Ishikawa (cell line): ENCODE data around the gene KIF17.

ENCODE experiments used
- CEBPB ChIP-seq: IDR thresholded peaks from 2 replicates; pipeline ENCODE4 v1.6.1; 2012
- CREB1 ChIP-seq: IDR thresholded peaks from 2 replicates; pipeline ENCODE4 v1.6.1; 2012; ENCODE audit warnings: low read depth
- EGR1 ChIP-seq: IDR thresholded peaks from 2 replicates; pipeline ENCODE4 v1.6.1; 2012
- EP300 ChIP-seq: IDR thresholded peaks from 2 replicates; pipeline ENCODE4 v1.6.1; 2012; ENCODE audit warnings: borderline replicate concordance
- FOXM1 ChIP-seq: IDR thresholded peaks from 2 replicates; pipeline ENCODE4 v1.6.1; 2012; ENCODE audit warnings: low read depth, borderline replicate concordance
- MAX ChIP-seq: IDR thresholded peaks from 2 replicates; pipeline ENCODE4 v1.6.1; 2012
- NFIC ChIP-seq: IDR thresholded peaks from 2 replicates; pipeline ENCODE4 v1.6.1; 2012
- RAD21 ChIP-seq: IDR thresholded peaks from 2 replicates; pipeline ENCODE4 v1.6.1; 2012; ENCODE audit warnings: low read depth
- REST ChIP-seq: IDR thresholded peaks from 2 replicates; pipeline ENCODE4 v1.6.1; 2012; ENCODE audit warnings: low read depth, mild to moderate bottlenecking
- TAF1 ChIP-seq: IDR thresholded peaks from 2 replicates; pipeline ENCODE4 v1.6.1; 2012; ENCODE audit warnings: low read depth, mild to moderate bottlenecking
- TCF12 ChIP-seq: IDR thresholded peaks from 2 replicates; pipeline ENCODE4 v1.6.1; 2012; ENCODE audit warnings: low read depth
- TEAD4 ChIP-seq: IDR thresholded peaks from 2 replicates; pipeline ENCODE4 v1.6.1; 2012
- USF1 ChIP-seq: IDR thresholded peaks from 2 replicates; pipeline ENCODE4 v1.6.1; 2012
- YY1 ChIP-seq: IDR thresholded peaks from 2 replicates; pipeline ENCODE4 v1.6.1; 2012; ENCODE audit warnings: low read depth
- ZBTB7A ChIP-seq: IDR thresholded peaks from 2 replicates; pipeline ENCODE4 v1.6.1; 2012; ENCODE audit warnings: low read depth

Gene KIF17

GRCh38 chr1:20697563-20697962, 20.2 kb downstream of the KIF17 start:
- TF ChIP-seq TEAD4 (no peak), EGR1 (no peak), RAD21 (no peak), NFIC (no peak), ZBTB7A (no peak), TCF12 (no peak)

GRCh38 chr1:20696397-20697333, 21.1 kb downstream of the KIF17 start:
- TF ChIP-seq MAX, result peak; percentile 94
- no peak for TF ChIP-seq CEBPB
- TF ChIP-seq USF1, result peak; percentile 95
- peak; percentile 81 for TF ChIP-seq RAD21
- TF ChIP-seq YY1, result no peak
- no peak for TF ChIP-seq TEAD4
- no peak for TF ChIP-seq TAF1
- 0 out of 2 replicates have a peak, but pooled peaks have one; percentile 22 for TF ChIP-seq NFIC
- no peak for TF ChIP-seq EP300
- peak; percentile 44; the same call in 1 of the 2 replicates for TF ChIP-seq ZBTB7A
- TF ChIP-seq FOXM1, result no peak
- no peak; the same call in none of the 2 replicates for TF ChIP-seq TCF12
- TF ChIP-seq EGR1, result 0 out of 2 replicates have a peak, but pooled peaks have one; percentile 18
- TF ChIP-seq CREB1, result no peak
- TF ChIP-seq REST, result no peak

- no peak for TF ChIP-seq REST
These were observed 22.3 kb downstream of the KIF17 start for GRCh38 chr1:20695515-20695914.

- TF ChIP-seq ZBTB7A (no peak), REST (no peak), TEAD4 (no peak), NFIC (no peak), TCF12 (no peak)
These were observed 24.2 kb downstream of the KIF17 start for GRCh38 chr1:20693623-20694022.

- no peak for TF ChIP-seq CREB1
- TF ChIP-seq FOXM1, result no peak
- TF ChIP-seq ZBTB7A, result no peak
- no peak for TF ChIP-seq USF1
- TF ChIP-seq YY1, result no peak
- TF ChIP-seq EGR1, result no peak
- TF ChIP-seq NFIC, result no peak
- no peak for TF ChIP-seq TCF12
- no peak for TF ChIP-seq RAD21
- no peak for TF ChIP-seq TAF1
- TF ChIP-seq EP300, result no peak
- TF ChIP-seq MAX, result no peak
- no peak for TF ChIP-seq TEAD4
- no peak for TF ChIP-seq REST
- no peak for TF ChIP-seq CEBPB
These were observed 25.9 kb downstream of the KIF17 start for GRCh38 chr1:20691872-20692271.
